ENCODE data around the gene NFIB.

DNA sequence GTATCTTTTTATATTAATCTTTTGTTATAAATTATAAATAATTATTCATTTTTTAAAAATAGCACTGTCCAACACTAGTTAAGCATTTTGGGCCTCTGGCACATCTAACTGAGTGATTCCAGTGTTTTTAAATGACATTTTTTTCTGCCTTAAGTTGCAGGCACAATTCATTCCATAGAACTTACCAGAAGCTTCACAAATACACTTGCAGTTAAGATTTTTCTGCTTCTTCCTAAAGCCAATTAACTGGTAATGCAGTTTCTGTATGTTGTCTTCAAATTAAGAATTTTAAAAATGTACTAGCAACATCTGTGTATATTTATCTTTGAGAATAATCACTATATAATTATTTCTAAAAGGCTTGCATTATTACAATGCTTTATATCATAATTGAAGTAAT is 11.2 kb upstream of the NFIB start:
- TF ChIP-seq SRF (IDR thresholded peaks at IDR 0.05; ENCODE audit: low read depth, low read length) (no peak), POLR2A (IDR thresholded peaks at IDR 0.05; ENCODE audit: control extremely low read depth in 1 of 2, low read depth in 2 of 2, low read length in 2 of 2) (no peak), JUN (IDR thresholded peaks at IDR 0.05; ENCODE audit: low read depth, low read length) (no peak), POLR2AphosphoS5 (IDR thresholded peaks at IDR 0.05; ENCODE audit: low read depth, low read length) (no peak), RAD21 (IDR thresholded peaks at IDR 0.05 in 1 of 2, conservative IDR thresholded peaks at IDR 0.05 in 1 of 2; ENCODE audit: low read depth in 2 of 2, low read length in 2 of 2) (no peak), TCF12 (IDR thresholded peaks at IDR 0.05; ENCODE audit: low read depth, low read length) (no peak), CTCF (IDR thresholded peaks at IDR 0.05; ENCODE audit: control extremely low read depth in 1 of 3, insufficient read depth in 1 of 3, low read depth in 1 of 3, low read length in 3 of 3) (no peak), EZH2 (IDR thresholded peaks at IDR 0.05; ENCODE audit: low read depth, low read length, severe bottlenecking) (no peak), CREB1 (IDR thresholded peaks at IDR 0.05) (no peak), RNF2 (IDR thresholded peaks at IDR 0.05; ENCODE audit: borderline replicate concordance, low read depth, low read length, missing control alignments, poor library complexity, severe bottlenecking) (no peak), GABPA (IDR thresholded peaks at IDR 0.05; ENCODE audit: borderline replicate concordance, insufficient read depth, low read length) (no peak), SP2 (IDR thresholded peaks at IDR 0.05; ENCODE audit: low read length) (no peak)
- TF ChIP-seq, protein P1, sequence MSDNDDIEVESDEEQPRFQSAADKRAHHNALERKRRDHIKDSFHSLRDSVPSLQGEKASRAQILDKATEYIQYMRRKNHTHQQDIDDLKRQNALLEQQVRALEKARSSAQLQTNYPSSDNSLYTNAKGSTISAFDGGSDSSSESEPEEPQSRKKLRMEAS (IDR thresholded peaks at IDR 0.05): no peak
- TF ChIP-seq, protein P2, sequence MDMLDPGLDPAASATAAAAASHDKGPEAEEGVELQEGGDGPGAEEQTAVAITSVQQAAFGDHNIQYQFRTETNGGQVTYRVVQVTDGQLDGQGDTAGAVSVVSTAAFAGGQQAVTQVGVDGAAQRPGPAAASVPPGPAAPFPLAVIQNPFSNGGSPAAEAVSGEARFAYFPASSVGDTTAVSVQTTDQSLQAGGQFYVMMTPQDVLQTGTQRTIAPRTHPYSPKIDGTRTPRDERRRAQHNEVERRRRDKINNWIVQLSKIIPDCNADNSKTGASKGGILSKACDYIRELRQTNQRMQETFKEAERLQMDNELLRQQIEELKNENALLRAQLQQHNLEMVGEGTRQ (IDR thresholded peaks at IDR 0.05; ENCODE audit: low read length): no peak
